ENCODE measurements around the gene TLR6.

DNA sequence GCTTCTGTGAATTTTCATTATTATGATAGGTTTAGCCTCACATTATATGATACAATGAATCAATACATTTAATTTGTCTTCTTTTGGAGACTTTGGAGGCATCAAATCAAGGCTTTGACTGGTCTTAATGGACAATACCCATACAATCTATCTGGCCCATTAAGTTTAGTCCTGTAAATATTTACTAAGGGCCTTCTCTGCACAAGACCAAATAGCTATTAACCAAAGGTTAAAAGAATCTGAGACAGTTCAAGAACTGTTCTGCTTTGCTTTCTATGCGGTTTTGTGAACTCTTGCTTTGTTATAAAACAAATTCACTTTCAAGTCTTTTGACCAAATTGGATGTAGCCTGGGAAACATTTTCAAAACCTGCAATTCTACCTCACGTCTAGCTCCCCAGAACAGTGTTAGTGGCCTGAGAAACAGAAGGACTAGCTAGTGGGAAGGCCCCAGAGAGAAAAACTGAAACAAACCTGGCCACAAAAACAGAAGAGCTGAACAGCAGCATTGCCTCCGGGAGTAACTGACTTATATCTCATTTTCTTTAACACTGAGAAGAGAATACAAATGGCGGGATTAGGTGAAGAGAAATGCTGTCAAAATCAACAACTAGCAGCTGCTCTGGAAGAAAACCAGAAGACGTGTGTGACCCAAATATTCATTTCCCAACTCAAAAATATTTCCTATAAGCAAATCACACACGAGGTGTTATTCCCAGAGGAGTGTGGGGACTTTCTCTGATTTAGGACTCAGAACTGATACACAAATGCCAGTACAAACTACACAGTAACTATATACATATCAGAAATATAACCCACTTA, 52.6 kb downstream of the TLR6 start:
- TF ChIP-seq, protein P1, sequence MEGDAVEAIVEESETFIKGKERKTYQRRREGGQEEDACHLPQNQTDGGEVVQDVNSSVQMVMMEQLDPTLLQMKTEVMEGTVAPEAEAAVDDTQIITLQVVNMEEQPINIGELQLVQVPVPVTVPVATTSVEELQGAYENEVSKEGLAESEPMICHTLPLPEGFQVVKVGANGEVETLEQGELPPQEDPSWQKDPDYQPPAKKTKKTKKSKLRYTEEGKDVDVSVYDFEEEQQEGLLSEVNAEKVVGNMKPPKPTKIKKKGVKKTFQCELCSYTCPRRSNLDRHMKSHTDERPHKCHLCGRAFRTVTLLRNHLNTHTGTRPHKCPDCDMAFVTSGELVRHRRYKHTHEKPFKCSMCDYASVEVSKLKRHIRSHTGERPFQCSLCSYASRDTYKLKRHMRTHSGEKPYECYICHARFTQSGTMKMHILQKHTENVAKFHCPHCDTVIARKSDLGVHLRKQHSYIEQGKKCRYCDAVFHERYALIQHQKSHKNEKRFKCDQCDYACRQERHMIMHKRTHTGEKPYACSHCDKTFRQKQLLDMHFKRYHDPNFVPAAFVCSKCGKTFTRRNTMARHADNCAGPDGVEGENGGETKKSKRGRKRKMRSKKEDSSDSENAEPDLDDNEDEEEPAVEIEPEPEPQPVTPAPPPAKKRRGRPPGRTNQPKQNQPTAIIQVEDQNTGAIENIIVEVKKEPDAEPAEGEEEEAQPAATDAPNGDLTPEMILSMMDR (IDR thresholded peaks at IDR 0.05): no peak
- no peak for TF ChIP-seq POLR2A (IDR thresholded peaks at IDR 0.05)

Measured in body of pancreas (tissue), 4 donors.